HEK293T (cell line): Measurements from ENCODE around the gene COTL1.

Experiments used
- CTCF ChIA-PET: fragments of 350-600 bp; formaldehyde crosslinking; extraction: SDS; loops from one replicate; lab custom pipeline; 2021; ENCODE audit warnings: antibody characterized with exemption, inconsistent platforms; lab: Yijun Ruan, JAX
- POLR2A ChIA-PET: fragments of 350-600 bp; formaldehyde crosslinking; extraction: SDS; loops from one replicate; lab custom pipeline; 2020; ENCODE audit warnings: antibody characterized with exemption, inconsistent platforms; lab: Yijun Ruan, JAX
- DNase-seq: peaks from one replicate; pipeline ENCODE4 v3.0.0; 2012; ENCODE audit warnings: mixed read lengths; ENCODE audit errors: extremely low spot score
- ARNT ChIP-seq: fragments of 450-650 bp; IDR thresholded peaks from 2 replicates; pipeline ENCODE4 v1.6.1; 2017; ENCODE audit warnings: mild to moderate bottlenecking
- BHLHE40 ChIP-seq: fragments of 450-650 bp; IDR thresholded peaks from 2 replicates; pipeline ENCODE4 v1.6.1; 2016; ENCODE audit warnings: mild to moderate bottlenecking, moderate library complexity, borderline replicate concordance
- CTBP1 ChIP-seq: fragments of 450-650 bp; IDR thresholded peaks from 2 replicates; pipeline ENCODE4 v1.6.1; 2016; ENCODE audit warnings: borderline replicate concordance
- ELF4 ChIP-seq: fragments of 450-650 bp; IDR thresholded peaks from 2 replicates; pipeline ENCODE4 v1.6.1; 2017; ENCODE audit warnings: antibody characterized with exemption
- FOXA1 ChIP-seq: fragments of 450-650 bp; IDR thresholded peaks from 2 replicates; pipeline ENCODE4 v1.6.1; 2016; ENCODE audit warnings: mild to moderate bottlenecking
- FOXK2 ChIP-seq: fragments of 450-650 bp; IDR thresholded peaks from 2 replicates; pipeline ENCODE4 v1.6.1; 2016; ENCODE audit warnings: mild to moderate bottlenecking
- FOXM1 ChIP-seq: fragments of 450-650 bp; IDR thresholded peaks from 2 replicates; pipeline ENCODE4 v1.6.1; 2017; ENCODE audit warnings: mild to moderate bottlenecking, borderline replicate concordance
- HDGF ChIP-seq: fragments of 450-650 bp; IDR thresholded peaks from 2 replicates; pipeline ENCODE4 v1.6.1; 2017; ENCODE audit warnings: antibody characterized with exemption, borderline replicate concordance
- L3MBTL2 ChIP-seq: fragments of 450-650 bp; conservative IDR thresholded peaks from 2 replicates; pipeline ENCODE4 v1.6.1; 2016; ENCODE audit warnings: mild to moderate bottlenecking
- LEF1 ChIP-seq: fragments of 450-650 bp; IDR thresholded peaks from 2 replicates; pipeline ENCODE4 v1.6.1; 2017; ENCODE audit warnings: mild to moderate bottlenecking, borderline replicate concordance
- NFRKB ChIP-seq: fragments of 450-650 bp; IDR thresholded peaks from 2 replicates; pipeline ENCODE4 v1.6.1; 2016; ENCODE audit warnings: mild to moderate bottlenecking, moderate library complexity
- SP1 ChIP-seq: fragments of 450-650 bp; IDR thresholded peaks from 2 replicates; pipeline ENCODE4 v1.6.1; 2017
- SUZ12 ChIP-seq: fragments of 450-650 bp; IDR thresholded peaks from 2 replicates; pipeline ENCODE4 v1.6.1; 2016; ENCODE audit warnings: mild to moderate bottlenecking
- TARDBP ChIP-seq: fragments of 450-650 bp; IDR thresholded peaks from 2 replicates; pipeline ENCODE4 v1.6.1; 2016
- ZNF384 ChIP-seq: fragments of 450-650 bp; IDR thresholded peaks from 2 replicates; pipeline ENCODE4 v1.6.1; 2016
- TF ChIP-seq, protein P1 (sequence below): fragments of 450-650 bp; IDR thresholded peaks from 2 replicates; pipeline ENCODE4 v1.6.1; 2016

The COTL1 gene, protein sequence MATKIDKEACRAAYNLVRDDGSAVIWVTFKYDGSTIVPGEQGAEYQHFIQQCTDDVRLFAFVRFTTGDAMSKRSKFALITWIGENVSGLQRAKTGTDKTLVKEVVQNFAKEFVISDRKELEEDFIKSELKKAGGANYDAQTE

DNA sequence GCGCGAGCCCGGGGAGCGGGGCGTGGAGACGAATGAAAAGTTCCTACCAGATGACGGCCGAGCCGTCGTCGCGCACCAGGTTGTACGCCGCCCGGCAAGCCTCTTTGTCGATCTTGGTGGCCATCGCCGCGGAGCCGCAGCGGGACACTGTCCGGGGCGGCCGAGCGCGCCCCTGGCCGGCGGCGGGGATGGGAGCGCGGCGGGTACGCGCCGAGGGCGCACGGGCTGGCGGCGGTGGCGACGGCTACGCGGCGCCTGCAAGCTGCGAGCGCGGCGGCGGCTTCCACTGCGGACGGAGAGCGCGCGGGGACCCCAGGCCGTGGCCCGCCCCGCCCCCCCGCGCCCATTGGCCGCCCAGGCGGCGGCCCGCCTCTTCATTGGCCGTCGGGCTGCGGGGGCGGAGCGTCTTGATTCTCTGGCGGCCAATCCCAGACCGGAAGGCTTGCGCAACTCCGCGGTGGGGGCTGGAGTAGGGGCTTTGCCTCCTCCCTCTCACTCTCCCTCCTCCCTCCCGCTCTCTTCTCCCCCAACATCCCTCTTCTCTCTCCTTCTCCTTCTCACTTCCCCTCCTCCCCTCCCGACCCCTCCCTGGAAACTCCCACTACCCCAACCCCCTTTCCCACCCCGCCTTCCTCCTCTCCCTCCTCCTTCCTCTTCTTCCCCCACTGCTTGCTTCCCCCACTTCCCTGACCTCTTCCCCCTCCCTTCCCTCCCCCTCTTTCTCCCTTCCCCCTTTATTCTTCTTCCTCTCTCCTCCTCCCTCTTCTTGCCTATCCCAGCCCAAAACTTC lies at the start of gene COTL1:
TSS of gene COTL1 (minus strand) at position 288 of the 790 bp plus-strand sequence. CDS start at position 124, 164 bp downstream.
- POLR2A ChIA-PET: no interaction called here
- no peak for TF ChIP-seq ELF4
- TF ChIP-seq FOXA1: no peak
- no peak for TF ChIP-seq TARDBP
- TF ChIP-seq, protein P1, sequence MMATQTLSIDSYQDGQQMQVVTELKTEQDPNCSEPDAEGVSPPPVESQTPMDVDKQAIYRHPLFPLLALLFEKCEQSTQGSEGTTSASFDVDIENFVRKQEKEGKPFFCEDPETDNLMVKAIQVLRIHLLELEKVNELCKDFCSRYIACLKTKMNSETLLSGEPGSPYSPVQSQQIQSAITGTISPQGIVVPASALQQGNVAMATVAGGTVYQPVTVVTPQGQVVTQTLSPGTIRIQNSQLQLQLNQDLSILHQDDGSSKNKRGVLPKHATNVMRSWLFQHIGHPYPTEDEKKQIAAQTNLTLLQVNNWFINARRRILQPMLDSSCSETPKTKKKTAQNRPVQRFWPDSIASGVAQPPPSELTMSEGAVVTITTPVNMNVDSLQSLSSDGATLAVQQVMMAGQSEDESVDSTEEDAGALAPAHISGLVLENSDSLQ: peak; percentile 28; the same call in 1 of the 2 replicates
- no peak for TF ChIP-seq HDGF
- peak; percentile 28; the same call in 1 of the 2 replicates for TF ChIP-seq FOXM1
- DNase-seq: peak; percentile 93
- CTCF ChIA-PET: interaction anchor here (0.8 kb wide), 1 partner anchor 107 kb away, joined by 3 read pairs; no protein-coding TSS in a partner anchor

DNA sequence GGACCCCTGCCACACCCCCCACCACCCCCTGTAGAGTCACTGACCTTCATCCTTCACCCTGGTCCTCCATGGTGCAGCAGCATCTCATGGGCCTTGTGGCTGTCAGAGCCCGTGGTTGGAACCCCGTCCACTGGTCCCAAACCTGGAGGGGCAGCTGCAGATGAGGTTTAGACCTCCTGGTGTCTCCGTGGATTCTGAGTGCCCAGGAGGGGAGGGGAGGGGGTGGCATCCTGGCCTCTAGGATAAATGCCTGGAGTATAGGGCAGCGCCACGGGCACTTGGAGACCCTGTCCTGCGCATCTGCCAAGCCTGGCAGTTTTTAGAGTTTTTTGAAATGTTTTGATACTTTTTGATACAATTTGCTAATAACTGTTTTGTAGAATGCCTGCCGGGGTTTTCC lies 48.0 kb upstream of the COTL1 start:
- POLR2A ChIA-PET: no interaction called here
- CTCF ChIA-PET: no interaction called here
- no peak for TF ChIP-seq ZNF384
- TF ChIP-seq SUZ12: no peak
- TF ChIP-seq TARDBP: no peak
- no peak for TF ChIP-seq FOXK2
- no peak for TF ChIP-seq BHLHE40
- TF ChIP-seq SP1: no peak
- no peak for TF ChIP-seq NFRKB
- TF ChIP-seq HDGF: no peak
- TF ChIP-seq ELF4: no peak
- TF ChIP-seq FOXA1: no peak
- TF ChIP-seq FOXM1: no peak
- TF ChIP-seq ARNT: no peak
- no peak for TF ChIP-seq CTBP1
- TF ChIP-seq, protein P1: no peak
- no peak for TF ChIP-seq LEF1
- no peak for TF ChIP-seq L3MBTL2
- no peak for DNase-seq

DNA sequence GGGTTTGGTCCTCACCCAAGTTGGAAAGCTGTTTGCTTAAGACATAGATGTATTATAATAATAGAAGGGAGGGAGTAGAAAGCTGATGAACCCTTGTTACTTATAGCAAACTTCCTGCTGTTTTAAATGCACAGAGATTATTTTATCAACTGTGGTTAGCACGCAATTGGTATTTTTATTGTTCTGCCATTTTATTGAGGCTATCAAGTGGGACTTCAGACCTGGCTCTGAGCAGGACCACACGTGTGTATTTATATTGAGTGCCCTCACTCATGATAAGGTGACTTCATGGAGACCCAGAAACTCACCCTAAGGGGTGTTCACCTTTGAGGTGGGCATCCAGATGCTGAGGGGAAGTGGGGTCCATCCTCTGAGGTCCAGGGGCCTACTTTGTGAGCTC lies 47.5 kb upstream of the COTL1 start:
- CTCF ChIA-PET: interaction anchor here (0.5 kb wide), 1 partner anchor 66 kb away, joined by 5 read pairs; no protein-coding TSS in a partner anchor
- TF ChIP-seq CTBP1 (no peak), BHLHE40 (no peak), NFRKB (no peak), LEF1 (no peak), FOXA1 (no peak), ARNT (no peak), TARDBP (no peak), FOXK2 (no peak), FOXM1 (no peak), SUZ12 (no peak), ZNF384 (no peak), ELF4 (no peak), L3MBTL2 (no peak), HDGF (no peak), SP1 (no peak)
- TF ChIP-seq, protein P1: no peak
- no peak for DNase-seq
- POLR2A ChIA-PET: no interaction called here

GRCh38 chr16:84663433-84664101 lies 45.7 kb upstream of the COTL1 start:
- TF ChIP-seq, protein P1: no peak
- no peak for TF ChIP-seq FOXM1
- TF ChIP-seq BHLHE40: no peak
- no peak for TF ChIP-seq NFRKB
- TF ChIP-seq FOXK2: no peak
- TF ChIP-seq FOXA1: no peak
- TF ChIP-seq LEF1: no peak
- no peak for TF ChIP-seq SUZ12
- no peak for TF ChIP-seq ARNT
- TF ChIP-seq L3MBTL2: no peak
- no peak for TF ChIP-seq ZNF384
- TF ChIP-seq SP1: no peak
- TF ChIP-seq TARDBP: no peak
- no peak for TF ChIP-seq CTBP1
- TF ChIP-seq HDGF: no peak
- ChIA-PET POLR2A (interaction anchor here (1.4 kb wide), 1 partner anchor 15 kb away, joined by 3 read pairs; no protein-coding TSS in a partner anchor), CTCF (interaction anchor here (0.6 to 1.8 kb wide), 6 partner anchors 18 to 134 kb away, joined by 3 to 11 read pairs (median 4); no protein-coding TSS in a partner anchor)
- no peak for DNase-seq

DNA sequence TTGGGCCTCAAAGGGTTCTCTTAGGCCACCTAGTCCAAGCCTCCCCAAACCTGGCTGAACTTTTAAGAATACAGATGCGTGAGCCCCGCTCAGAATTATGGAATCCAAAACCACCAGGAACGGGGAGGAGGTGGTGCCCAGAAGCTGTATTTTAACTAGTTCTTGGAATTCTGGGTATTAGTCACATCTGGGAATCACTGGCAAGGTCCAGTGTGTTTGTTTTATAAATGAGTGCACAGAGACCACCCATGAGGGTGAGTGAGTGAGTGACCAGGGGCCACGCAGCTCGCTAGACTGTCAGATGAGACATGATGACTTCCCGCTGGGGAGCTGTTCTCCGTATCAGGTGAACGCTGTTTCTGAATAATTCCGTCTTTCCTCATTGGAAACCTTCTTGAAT lies 44.6 kb upstream of the COTL1 start:
- TF ChIP-seq TARDBP (no peak), ELF4 (no peak), FOXK2 (no peak), ARNT (no peak), ZNF384 (no peak), FOXA1 (no peak), FOXM1 (no peak), SUZ12 (no peak), BHLHE40 (no peak), HDGF (no peak), L3MBTL2 (no peak), CTBP1 (no peak), NFRKB (no peak), SP1 (no peak), LEF1 (no peak)
- TF ChIP-seq, protein P1: no peak
- ChIA-PET POLR2A (no interaction called here), CTCF (interaction anchor here (1.8 kb wide), 1 partner anchor 76 kb away, joined by 4 read pairs; no protein-coding TSS in a partner anchor)
- DNase-seq: no peak
